MM.1S (cell line): Measurements from ENCODE around the gene SMAD3.
"Not testable (repeated sequence)": the region's sequence is repeated elsewhere in the genome, so short reads cannot be mapped to it uniquely, and the experiment has no call there.

Experiments used
- DNase-seq: peaks from one replicate; pipeline ENCODE4 v3.0.0-alpha.2; 2015
- H2AFZ ChIP-seq: fragments of 300-600 bp; sonication (generic); 2 replicates; pipeline ENCODE4 v1.6.0; 2016; ENCODE audit warnings: antibody characterized with exemption, low read length
- H3F3A ChIP-seq: fragments of 300-600 bp; sonication (generic); 2 replicates; pipeline ENCODE4 v1.6.1; 2016; ENCODE audit warnings: mild to moderate bottlenecking, antibody characterized with exemption, low read length, moderate library complexity, mixed read lengths; ENCODE audit not compliant: insufficient read depth
- H3K27ac ChIP-seq: fragments of 300-600 bp; sonication (generic); 2 replicates; pipeline ENCODE4 v1.5.1; 2016; ENCODE audit warnings: mild to moderate bottlenecking, low read length
- H3K27me3 ChIP-seq: fragments of 300-600 bp; sonication (generic); replicated peaks from 2 replicates; pipeline ENCODE4 v1.6.0; 2016; ENCODE audit warnings: low read length; ENCODE audit not compliant: insufficient read depth
- H3K36me3 ChIP-seq: fragments of 300-600 bp; sonication (generic); replicated peaks from 2 replicates; pipeline ENCODE4 v1.6.1; 2016; ENCODE audit warnings: mild to moderate bottlenecking, low read length, mixed read lengths; ENCODE audit not compliant: insufficient read depth
- H3K4me1 ChIP-seq: fragments of 300-600 bp; sonication (generic); 2 replicates; pipeline ENCODE4 v1.6.1; 2016; ENCODE audit warnings: low read length, mixed read lengths
- H3K4me2 ChIP-seq: fragments of 300-600 bp; sonication (generic); 2 replicates; pipeline ENCODE4 v1.6.0; 2016; ENCODE audit warnings: low read depth, low read length
- H3K4me3 ChIP-seq: fragments of 300-600 bp; sonication (generic); 2 replicates; pipeline ENCODE4 v1.5.1; 2016; ENCODE audit warnings: low read length, mixed read lengths
- H3K79me2 ChIP-seq: fragments of 300-600 bp; sonication (generic); 2 replicates; pipeline ENCODE4 v1.6.1; 2016; ENCODE audit warnings: mixed run types, low read length, mixed read lengths
- H3K9ac ChIP-seq: fragments of 300-600 bp; sonication (generic); 2 replicates; pipeline ENCODE4 v1.6.1; 2016; ENCODE audit warnings: low read length, mixed read lengths
- H3K9me2 ChIP-seq: fragments of 300-600 bp; sonication (generic); replicated peaks from 2 replicates; pipeline ENCODE4 v1.6.1; 2016; ENCODE audit warnings: mild to moderate bottlenecking, low read length, mixed read lengths; ENCODE audit not compliant: insufficient read depth
- H3K9me3 ChIP-seq: fragments of 300-600 bp; sonication (generic); replicated peaks from 2 replicates; pipeline ENCODE4 v1.6.1; 2016; ENCODE audit warnings: mild to moderate bottlenecking, low read length, mixed read lengths; ENCODE audit not compliant: insufficient read depth
- H4K20me1 ChIP-seq: fragments of 300-600 bp; sonication (generic); 2 replicates; pipeline ENCODE4 v1.6.1; 2016; ENCODE audit warnings: mild to moderate bottlenecking, low read length, moderate library complexity, mixed read lengths; ENCODE audit not compliant: insufficient read depth
- EZH2 ChIP-seq: fragments of 300-600 bp; sonication (generic); optimal IDR thresholded peaks from 2 replicates; pipeline ENCODE3; 2017; ENCODE audit warnings: low read depth, mild to moderate bottlenecking, antibody characterized with exemption, low read length, mixed read lengths
- EZH2phosphoT487 ChIP-seq: fragments of 300-600 bp; sonication (generic); IDR thresholded peaks from 2 replicates; pipeline ENCODE4 v1.6.1; 2018; ENCODE audit warnings: antibody characterized with exemption, low read length
- TF ChIP-seq, protein P1 (sequence below): fragments of 300-600 bp; sonication (generic); IDR thresholded peaks from 2 replicates; pipeline ENCODE4 v1.5.1; 2016; ENCODE audit warnings: antibody characterized with exemption, low read length, mixed read lengths

Gene SMAD3

GRCh38 chr15:67024998-67025368, 40.4 kb upstream of the SMAD3 start:
- no peaks in the 10 kb centered on the region for H3K27me3 ChIP-seq
- H3K9ac ChIP-seq, result no peak overlapping the region
- H3K9me2 ChIP-seq, result no peaks in the 10 kb centered on the region
- H3K4me1 ChIP-seq, result peaks cover 24% of the 10 kb centered on the region
- no peak for DNase-seq
- H4K20me1 ChIP-seq, result no peaks in the 10 kb centered on the region
- no peak overlapping the region for H3K4me3 ChIP-seq
- peaks cover 11% of the 10 kb centered on the region; the same call in 1 of the 2 replicates for H3F3A ChIP-seq
- H3K79me2 ChIP-seq, result no peaks in the 10 kb centered on the region
- no peak overlapping the region for H2AFZ ChIP-seq
- TF ChIP-seq, protein P1, sequence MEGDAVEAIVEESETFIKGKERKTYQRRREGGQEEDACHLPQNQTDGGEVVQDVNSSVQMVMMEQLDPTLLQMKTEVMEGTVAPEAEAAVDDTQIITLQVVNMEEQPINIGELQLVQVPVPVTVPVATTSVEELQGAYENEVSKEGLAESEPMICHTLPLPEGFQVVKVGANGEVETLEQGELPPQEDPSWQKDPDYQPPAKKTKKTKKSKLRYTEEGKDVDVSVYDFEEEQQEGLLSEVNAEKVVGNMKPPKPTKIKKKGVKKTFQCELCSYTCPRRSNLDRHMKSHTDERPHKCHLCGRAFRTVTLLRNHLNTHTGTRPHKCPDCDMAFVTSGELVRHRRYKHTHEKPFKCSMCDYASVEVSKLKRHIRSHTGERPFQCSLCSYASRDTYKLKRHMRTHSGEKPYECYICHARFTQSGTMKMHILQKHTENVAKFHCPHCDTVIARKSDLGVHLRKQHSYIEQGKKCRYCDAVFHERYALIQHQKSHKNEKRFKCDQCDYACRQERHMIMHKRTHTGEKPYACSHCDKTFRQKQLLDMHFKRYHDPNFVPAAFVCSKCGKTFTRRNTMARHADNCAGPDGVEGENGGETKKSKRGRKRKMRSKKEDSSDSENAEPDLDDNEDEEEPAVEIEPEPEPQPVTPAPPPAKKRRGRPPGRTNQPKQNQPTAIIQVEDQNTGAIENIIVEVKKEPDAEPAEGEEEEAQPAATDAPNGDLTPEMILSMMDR, result no peak
- no peak for TF ChIP-seq EZH2phosphoT487
- no peak for TF ChIP-seq EZH2
- peak overlapping the region; percentile 58 for H3K4me2 ChIP-seq
- H3K9me3 ChIP-seq, result no peaks in the 10 kb centered on the region
- H3K36me3 ChIP-seq, result no peaks in the 10 kb centered on the region
- peak overlapping the region; percentile 26; the same call in 1 of the 2 replicates for H3K27ac ChIP-seq

DNA sequence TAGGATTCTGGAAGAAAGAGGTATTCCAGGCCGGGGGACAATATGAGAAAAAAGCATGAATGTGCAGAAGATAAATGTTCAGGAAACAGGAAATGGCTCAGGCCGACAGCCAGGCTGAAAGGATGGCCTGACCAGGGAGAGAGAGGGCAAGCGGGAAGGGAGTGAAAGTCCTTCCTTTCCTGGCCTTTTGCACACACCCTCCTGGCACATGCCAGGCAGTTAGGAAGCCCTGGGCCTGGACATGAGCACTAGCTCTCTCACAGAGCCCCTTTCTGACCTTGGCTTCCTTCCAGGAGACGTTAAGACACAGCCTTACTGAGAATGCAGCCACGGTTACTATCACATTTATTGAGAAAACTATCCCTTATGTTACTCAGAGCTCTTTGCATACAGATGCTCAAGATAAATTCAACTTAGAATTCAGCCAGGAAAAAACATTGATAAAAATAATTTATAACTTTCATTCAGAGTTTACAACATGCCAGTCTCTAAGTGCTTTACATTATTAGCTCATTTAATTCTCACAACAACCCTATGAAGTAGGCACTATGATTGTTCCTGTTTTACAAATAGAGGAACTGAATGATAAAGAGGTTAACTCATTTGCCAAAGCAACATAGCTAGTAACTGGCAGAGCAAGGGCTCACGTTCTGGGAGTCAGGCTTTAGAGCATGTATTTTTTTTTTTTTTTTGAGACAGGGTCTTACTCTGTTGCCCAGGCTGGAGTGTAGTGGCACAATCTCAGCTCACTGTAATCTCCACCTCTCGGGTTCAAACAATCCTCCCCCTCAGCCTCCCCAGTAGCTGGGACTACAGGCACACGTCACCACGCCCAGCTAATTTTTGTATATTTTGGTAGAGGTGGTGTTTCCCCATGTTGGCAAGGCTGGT, 39.4 kb upstream of the SMAD3 start:
- no peak overlapping the region for H3K27ac ChIP-seq
- peaks cover 24% of the 10 kb centered on the region for H3K4me1 ChIP-seq
- H3K36me3 ChIP-seq, result no peaks in the 10 kb centered on the region
- TF ChIP-seq EZH2, result no peak
- TF ChIP-seq EZH2phosphoT487, result no peak
- TF ChIP-seq, protein P1, result no peak
- H3K9me2 ChIP-seq, result no peaks in the 10 kb centered on the region
- no peaks in the 10 kb centered on the region for H3K27me3 ChIP-seq
- H3F3A ChIP-seq, result peaks cover 11% of the 10 kb centered on the region; the same call in 1 of the 2 replicates
- H3K9ac ChIP-seq, result no peak overlapping the region
- H3K4me2 ChIP-seq, result no peak overlapping the region
- DNase-seq, result no peak
- H3K79me2 ChIP-seq, result no peaks in the 10 kb centered on the region
- no peak overlapping the region for H3K4me3 ChIP-seq
- no peaks in the 10 kb centered on the region for H3K9me3 ChIP-seq
- H4K20me1 ChIP-seq, result no peaks in the 10 kb centered on the region
- H2AFZ ChIP-seq, result no peak overlapping the region

- no peak overlapping the region for H2AFZ ChIP-seq
- H3K27ac ChIP-seq, result no peak overlapping the region
Observed at GRCh38 chr15:67026610-67026967, 38.8 kb upstream of the SMAD3 start.

DNA sequence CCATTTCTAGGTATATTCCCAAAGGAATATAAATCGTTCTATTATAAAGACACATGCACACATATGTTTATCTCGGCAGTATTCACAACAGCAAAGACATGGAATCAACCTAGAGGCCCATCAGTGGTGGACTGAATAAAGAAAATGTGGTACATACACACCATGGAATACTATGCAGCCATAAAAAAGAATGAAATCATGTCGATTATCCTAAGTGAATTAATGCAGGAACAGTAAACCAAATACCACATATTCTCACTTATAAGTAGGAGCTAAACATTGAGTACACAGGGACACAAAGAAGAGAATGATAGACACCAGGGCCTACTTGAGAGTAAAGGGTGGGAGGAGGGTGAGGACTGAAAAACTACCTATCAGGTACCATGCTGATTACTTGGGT, 37.0 kb upstream of the SMAD3 start:
- H4K20me1 ChIP-seq, H3K36me3 ChIP-seq, H3K27ac ChIP-seq: not testable (repeated sequence)

More at GRCh38 chr15:67026610-67026967, 38.8 kb upstream of the SMAD3 start:
- H3K9ac ChIP-seq, result no peak overlapping the region
- H3K27me3 ChIP-seq, result no peaks in the 10 kb centered on the region
- no peaks in the 10 kb centered on the region for H4K20me1 ChIP-seq
- H3K9me2 ChIP-seq, result no peaks in the 10 kb centered on the region
- H3K9me3 ChIP-seq, result no peaks in the 10 kb centered on the region
- DNase-seq, result no peak
- peaks cover 24% of the 10 kb centered on the region for H3K4me1 ChIP-seq
- H3K79me2 ChIP-seq, result no peaks in the 10 kb centered on the region
- H3F3A ChIP-seq, result peaks cover 11% of the 10 kb centered on the region; the same call in 1 of the 2 replicates
- H3K36me3 ChIP-seq, result no peaks in the 10 kb centered on the region
- H3K4me3 ChIP-seq, result no peak overlapping the region
- TF ChIP-seq, protein P1, result no peak
- TF ChIP-seq EZH2phosphoT487, result no peak
- no peak for TF ChIP-seq EZH2
- H3K4me2 ChIP-seq, result no peak overlapping the region

More for the DNA sequence above, 37.0 kb upstream of the SMAD3 start:
- not testable (repeated sequence) for DNase-seq, H3K9ac ChIP-seq, H3K27me3 ChIP-seq, H3K79me2 ChIP-seq, H3K9me2 ChIP-seq, H3K4me3 ChIP-seq, H3K4me2 ChIP-seq, H3K9me3 ChIP-seq, H2AFZ ChIP-seq
- peaks cover 10% of the 10 kb centered on the region; the same call in 1 of the 2 replicates for H3F3A ChIP-seq
- H3K4me1 ChIP-seq, result peaks cover 24% of the 10 kb centered on the region
